HEK293T (cell line): ENCODE data around the gene CREB5.

Experiments used
- HDGF ChIP-seq: fragments of 450-650 bp; IDR thresholded peaks from 2 replicates; pipeline ENCODE4 v1.6.1; 2017; ENCODE audit warnings: antibody characterized with exemption, borderline replicate concordance
- SUZ12 ChIP-seq: fragments of 450-650 bp; IDR thresholded peaks from 2 replicates; pipeline ENCODE4 v1.6.1; 2016; ENCODE audit warnings: mild to moderate bottlenecking
- TARDBP ChIP-seq: fragments of 450-650 bp; IDR thresholded peaks from 2 replicates; pipeline ENCODE4 v1.6.1; 2016
- TF ChIP-seq, protein P1 (sequence below): fragments of 450-650 bp; IDR thresholded peaks from 2 replicates; pipeline ENCODE4 v1.6.1; 2016

DNA sequence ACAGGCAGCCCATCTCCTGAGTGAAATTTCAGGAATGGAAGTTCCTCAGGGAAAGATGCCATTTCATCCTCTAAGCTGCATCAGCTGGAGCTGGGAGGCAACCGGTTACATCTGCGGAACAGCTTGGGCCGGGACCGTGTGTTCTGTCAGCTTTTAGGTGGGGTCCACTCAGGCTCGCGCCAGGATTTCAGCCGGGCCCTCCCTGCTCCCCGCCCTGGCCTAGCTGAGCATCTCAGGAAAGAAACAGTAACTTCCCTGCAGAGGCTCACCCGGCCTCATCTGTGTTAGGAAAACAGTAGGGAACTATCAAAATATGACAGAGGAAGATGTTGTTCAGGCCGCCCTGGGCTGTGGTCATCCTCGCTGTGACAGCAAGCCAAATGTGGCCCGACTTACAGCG, 435.4 kb downstream of the CREB5 start:
- no peak for TF ChIP-seq TARDBP
- TF ChIP-seq SUZ12, result no peak
- TF ChIP-seq, protein P1, sequence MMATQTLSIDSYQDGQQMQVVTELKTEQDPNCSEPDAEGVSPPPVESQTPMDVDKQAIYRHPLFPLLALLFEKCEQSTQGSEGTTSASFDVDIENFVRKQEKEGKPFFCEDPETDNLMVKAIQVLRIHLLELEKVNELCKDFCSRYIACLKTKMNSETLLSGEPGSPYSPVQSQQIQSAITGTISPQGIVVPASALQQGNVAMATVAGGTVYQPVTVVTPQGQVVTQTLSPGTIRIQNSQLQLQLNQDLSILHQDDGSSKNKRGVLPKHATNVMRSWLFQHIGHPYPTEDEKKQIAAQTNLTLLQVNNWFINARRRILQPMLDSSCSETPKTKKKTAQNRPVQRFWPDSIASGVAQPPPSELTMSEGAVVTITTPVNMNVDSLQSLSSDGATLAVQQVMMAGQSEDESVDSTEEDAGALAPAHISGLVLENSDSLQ, result no peak
- no peak for TF ChIP-seq HDGF
